Panc1 (cell line): ENCODE data around the gene TMED10. TPM values are rescaled to one million over a fixed set of nuclear protein-coding genes. Genes with fewer than 3 reads are reported as not detected.

Experiments
- ATAC-seq: fragments of 200-7000 bp; cut with Tn5 transposase; 2 replicates; pipeline ENCODE4 v1.9.1; 2020; ENCODE audit warnings: mild to moderate bottlenecking, moderate library complexity
- BruUV-seq: library from RNA; stranded (reverse); fragments of 400-500 nt; replicated peaks from 2 replicates; lab custom pipeline; 2021; lab: Mats Ljungman, UMichigan
- CTCF ChIA-PET: fragments of 300-600 bp; sonication (Branson Sonifier 250); formaldehyde crosslinking; loops from one replicate; lab custom pipeline; 2022; ENCODE audit warnings: antibody characterized with exemption; lab: Charles Lee
- POLR2A ChIA-PET: fragments of 300-600 bp; sonication (Branson Sonifier 250); formaldehyde crosslinking; loops from one replicate; lab custom pipeline; 2022; ENCODE audit warnings: antibody characterized with exemption; lab: Charles Lee
- DNase-seq: peaks from one replicate; pipeline ENCODE4 v3.0.0-alpha.2; 2010; ENCODE audit warnings: low read depth, low spot score
- H3K27ac ChIP-seq: 2 replicates; pipeline ENCODE4 v1.5.1; 2011; ENCODE audit warnings: mild to moderate bottlenecking, low read length, inconsistent platforms
- H3K27me3 ChIP-seq: fragments of 200-500 bp; sonication (Bioruptor generic); 2 replicates; pipeline ENCODE4 v1.6.0; 2014; ENCODE audit warnings: low read length, inconsistent platforms; ENCODE audit not compliant: control insufficient read depth, insufficient read depth
- H3K36me3 ChIP-seq: fragments of 200-500 bp; sonication (Bioruptor generic); 2 replicates; pipeline ENCODE4 v1.5.1; 2014; ENCODE audit warnings: inconsistent platforms, mild to moderate bottlenecking, low read length, moderate library complexity; ENCODE audit not compliant: control insufficient read depth, insufficient read depth
- H3K4me1 ChIP-seq: 2 replicates; pipeline ENCODE4 v1.5.1; 2011; ENCODE audit warnings: inconsistent platforms, mild to moderate bottlenecking, low read length, moderate library complexity; ENCODE audit not compliant: control insufficient read depth, insufficient read depth
- H3K4me3 ChIP-seq, 2 experiments: 2 replicates each; pipeline ENCODE4 v1.5.1; 2011 to 2012; ENCODE audit warnings: low read depth in 2 of 2, low read length in 2 of 2, mild to moderate bottlenecking in 2 of 2, inconsistent platforms in 1 of 2, moderate library complexity in 1 of 2
- H3K9me3 ChIP-seq: fragments of 200-500 bp; sonication (Bioruptor generic); 2 replicates; pipeline ENCODE4 v1.5.1; 2014; ENCODE audit warnings: low read depth, mild to moderate bottlenecking, inconsistent platforms, low read length, moderate library complexity; ENCODE audit not compliant: control insufficient read depth, insufficient read depth
- CTCF ChIP-seq: fragments of 450-650 bp; IDR thresholded peaks from 2 replicates; pipeline ENCODE4 v1.5.1; 2017; ENCODE audit warnings: mild to moderate bottlenecking
- POLR2AphosphoS5 ChIP-seq: IDR thresholded peaks from 2 replicates; pipeline ENCODE4 v1.6.1; 2012; ENCODE audit warnings: mild to moderate bottlenecking, low read depth, low read length, moderate library complexity
- REST ChIP-seq, 2 experiments: IDR thresholded peaks; 2 replicates each; pipeline ENCODE4 v1.6.1; 2011 to 2012; ENCODE audit warnings: low read depth in 2 of 2, control low read depth in 1 of 2, low read length in 1 of 2, mild to moderate bottlenecking in 1 of 2, moderate library complexity in 1 of 2; ENCODE audit not compliant: insufficient read depth in 1 of 2
- SIN3A ChIP-seq: IDR thresholded peaks from 2 replicates; pipeline ENCODE4 v1.6.1; 2012; ENCODE audit warnings: low read depth, mild to moderate bottlenecking, low read length, moderate library complexity, borderline replicate concordance; ENCODE audit not compliant: insufficient read depth
- TCF7L2 ChIP-seq: IDR thresholded peaks from 2 replicates; pipeline ENCODE4 v1.6.1; 2011; ENCODE audit warnings: mild to moderate bottlenecking, low read depth, low read length, inconsistent platforms
- in situ Hi-C: cut with HindIII; loops from 2 replicates; pipeline ENCODE4 v1.10.0; 2016; ENCODE audit warnings: low sequenced_read_pairs, low pct_unique_long_range_greater_than_20kb
- intact Hi-C: fragments of 100-400 bp; cut with micrococcal nuclease; formaldehyde crosslinking; loops from one replicate; pipeline ENCODE4 v1.10.0; 2022; ENCODE audit not compliant: unreplicated experiment
- total RNA-seq: library from RNA; stranded (reverse); gene quantifications from one replicate; pipeline ENCODE4 v1.2.1, GENCODE V29; 2021; ENCODE audit not compliant: unreplicated experiment

TMED10 gene
- total RNA-seq, 1 experiment from 2014 or later = 183 TPM

- intact Hi-C loops = no loop called here
- no TSS peak for BruUV-seq
- no peak overlapping the region for H3K4me3 ChIP-seq
Measured at GRCh38 chr14:75091251-75091650, 85.2 kb downstream of the TMED10 start.

GRCh38 chr14:75090353-75090752 lies 86.1 kb downstream of the TMED10 start:
- no peak overlapping the region for H3K4me3 ChIP-seq
- in situ Hi-C loops = no loop called here
- CTCF ChIA-PET = interaction anchor here (1.3 kb wide), 1 partner anchor 145 kb away, joined by 4 read pairs; no protein-coding TSS in a partner anchor

More at GRCh38 chr14:75091251-75091650, 85.2 kb downstream of the TMED10 start:
- POLR2A ChIA-PET = no interaction called here
- ATAC-seq = no peak
- no peaks in the 10 kb centered on the region for H3K4me1 ChIP-seq
- in situ Hi-C loops = no loop called here
- no peaks in the 10 kb centered on the region for H3K27me3 ChIP-seq
- TF ChIP-seq CTCF = no peak
- TF ChIP-seq TCF7L2 = no peak
- no peak for TF ChIP-seq SIN3A
- no peak for TF ChIP-seq REST (IDR thresholded peaks at IDR 0.05; ENCODE audit: insufficient read depth in 1 of 2, low read depth in 2 of 2, low read length in 1 of 2)
- no peak for TF ChIP-seq POLR2AphosphoS5
- DNase-seq = no peak
- no peak overlapping the region for H3K27ac ChIP-seq
- no peaks in the 10 kb centered on the region for H3K9me3 ChIP-seq
- H3K36me3 ChIP-seq = peaks cover 13% of the 10 kb centered on the region
- CTCF ChIA-PET = interaction anchor here (1.3 kb wide), 1 partner anchor 146 kb away, joined by 4 read pairs; no protein-coding TSS in a partner anchor

More at GRCh38 chr14:75090353-75090752, 86.1 kb downstream of the TMED10 start:
- Histone ChIP-seq H3K36me3 (peaks cover 13% of the 10 kb centered on the region), H3K9me3 (no peaks in the 10 kb centered on the region), H3K27me3 (no peaks in the 10 kb centered on the region), H3K27ac (no peak overlapping the region), H3K4me1 (no peaks in the 10 kb centered on the region)
- BruUV-seq = no TSS peak
- ATAC-seq = no peak
- no peak for TF ChIP-seq TCF7L2
- TF ChIP-seq SIN3A = no peak
- TF ChIP-seq POLR2AphosphoS5 = no peak
- no peak for TF ChIP-seq CTCF
- TF ChIP-seq REST (IDR thresholded peaks at IDR 0.05; ENCODE audit: insufficient read depth in 1 of 2, low read depth in 2 of 2, low read length in 1 of 2) = no peak
- DNase-seq = no peak
- POLR2A ChIA-PET = no interaction called here
- intact Hi-C loops = no loop called here
